Measurements from ENCODE around the gene PPP1R2B. TPM values are rescaled to one million over a fixed set of nuclear protein-coding genes. Genes with fewer than 3 reads are reported as not detected.
"Not testable (repeated sequence)": the region's sequence is repeated elsewhere in the genome, so short reads cannot be mapped to it uniquely, and the experiment has no call there.

Gene PPP1R2B
- total RNA-seq, result 0.07 TPM in 2 replicates

DNA sequence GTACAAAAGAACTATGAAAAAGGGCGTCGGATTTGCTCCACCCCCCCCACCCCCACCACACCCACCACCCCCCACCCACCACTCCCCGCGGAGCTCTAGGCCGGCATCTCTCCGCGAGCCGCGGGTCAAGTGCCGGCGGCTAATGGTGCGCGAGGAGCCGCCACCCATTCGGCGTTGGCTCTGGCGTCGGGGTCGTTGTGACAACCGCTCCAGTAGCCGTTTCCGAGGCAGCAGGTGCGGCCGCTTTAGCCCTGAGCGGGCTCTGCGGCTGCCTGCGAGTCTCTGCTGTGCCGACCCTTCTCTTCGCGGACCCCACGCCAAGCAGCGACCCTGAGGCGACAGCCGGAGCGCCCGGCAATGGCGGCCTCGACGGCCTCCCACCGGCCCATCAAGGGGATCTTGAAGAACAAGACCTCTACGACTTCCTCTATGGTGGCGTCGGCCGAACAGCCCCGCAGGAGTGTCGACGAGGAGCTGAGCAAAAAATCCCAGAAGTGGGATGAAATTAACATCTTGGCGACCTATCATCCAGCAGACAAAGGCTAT lies at the start of gene PPP1R2B:
Gene PPP1R2B (plus strand): TSS at position 90 of the 546 bp plus-strand sequence. CDS start 268 bp downstream, at position 358.
- no peak for DNase-seq (ENCODE audit: low read depth, low spot score)

- no peak for DNase-seq (ENCODE audit: low read depth, low spot score)
Observed at GRCh38 chr5:156800929-156801328, 49.2 kb upstream of the PPP1R2B start.

DNA sequence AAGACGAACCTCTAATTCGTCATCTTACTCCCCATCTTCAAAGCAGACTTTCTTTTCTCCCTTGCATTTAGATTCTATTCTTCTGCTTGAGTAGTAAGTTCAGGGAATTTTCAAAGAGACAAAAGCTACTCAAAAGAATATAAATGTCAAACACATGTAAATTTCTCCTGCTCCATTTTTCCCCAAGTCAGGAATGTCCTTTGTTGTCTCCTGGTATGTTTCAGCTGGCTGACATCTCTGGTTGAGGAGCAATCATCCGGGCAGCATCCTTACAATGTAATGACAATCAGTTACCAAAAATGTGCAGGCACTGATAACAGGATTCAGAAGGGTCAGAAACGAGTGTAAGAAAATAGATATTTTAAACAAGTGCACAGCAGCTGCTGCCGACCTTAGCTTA lies 47.6 kb upstream of the PPP1R2B start:
- no peak for DNase-seq (ENCODE audit: low read depth, low spot score)

- DNase-seq (ENCODE audit: low read depth, low spot score), result no peak
Observed at GRCh38 chr5:156803404-156803803, 46.7 kb upstream of the PPP1R2B start.

DNA sequence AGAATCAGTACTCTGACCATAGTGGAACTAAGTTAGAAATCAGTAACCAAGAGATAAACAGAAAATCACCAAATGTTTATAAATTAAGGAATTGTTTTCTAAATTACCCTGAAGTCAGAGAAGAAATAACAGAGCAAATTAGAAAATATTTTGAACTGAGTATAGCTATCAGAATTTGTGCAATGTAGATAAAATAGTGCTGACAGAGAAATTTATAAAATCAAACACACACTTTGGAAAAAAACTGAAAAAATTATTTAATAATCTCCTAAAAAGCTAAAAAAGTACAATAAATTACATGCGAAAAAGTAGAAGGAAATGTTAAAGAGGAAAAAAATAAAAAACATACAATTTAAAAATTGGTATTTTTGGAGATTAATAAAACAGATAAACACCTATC lies 37.1 kb upstream of the PPP1R2B start:
- no peak for DNase-seq (ENCODE audit: low read depth, low spot score)

DNA sequence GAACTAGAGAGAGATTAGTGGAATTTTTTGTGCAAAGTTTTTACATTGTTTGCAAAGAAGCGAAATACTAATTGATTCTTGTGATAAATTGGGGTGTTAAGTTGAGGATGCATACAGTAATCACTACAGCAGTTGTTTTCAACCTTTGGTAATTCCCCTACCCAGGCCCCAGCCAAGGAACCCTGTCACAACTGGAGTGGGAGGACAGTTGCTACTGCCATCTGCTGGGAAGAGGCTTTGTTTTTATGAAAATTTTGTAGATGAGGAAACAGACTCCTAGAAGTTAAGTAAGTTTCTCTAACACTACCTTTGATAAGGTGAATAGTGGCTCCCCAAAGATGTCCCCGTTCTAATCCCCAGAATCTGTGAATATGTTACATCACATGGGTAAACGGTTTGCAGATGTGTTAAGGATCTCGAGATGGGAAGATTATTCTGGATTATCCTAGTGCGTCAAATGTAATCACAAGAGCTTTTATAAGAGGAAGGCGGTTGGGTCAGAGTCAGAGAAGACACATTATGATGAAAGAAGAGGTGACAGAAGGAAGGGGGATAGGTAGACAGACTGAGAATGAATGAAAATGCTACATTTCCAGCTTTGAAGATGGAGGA lies 34.0 kb upstream of the PPP1R2B start:
- no peak for DNase-seq (ENCODE audit: low read depth, low spot score)

DNA sequence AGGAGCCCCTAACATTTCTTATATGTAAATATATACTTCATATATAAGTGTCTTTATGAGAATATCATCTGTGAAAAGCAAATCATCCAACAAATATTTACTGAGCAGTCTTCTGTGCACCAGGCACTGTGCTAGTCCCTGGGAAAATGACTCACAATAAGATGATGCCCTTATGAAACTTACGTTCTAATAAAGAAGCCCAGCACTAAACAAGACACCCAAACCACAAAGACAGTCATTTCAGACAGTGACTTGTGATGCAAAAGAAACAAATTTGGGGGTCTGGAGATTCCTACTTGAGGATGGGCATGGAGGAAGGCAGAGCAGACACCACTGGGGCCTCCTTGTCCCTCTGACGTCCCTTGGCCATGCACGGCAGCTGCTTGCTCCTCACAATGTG lies 30.6 kb upstream of the PPP1R2B start:
- DNase-seq (ENCODE audit: low read depth, low spot score), result no peak

- no peak for DNase-seq (ENCODE audit: low read depth, low spot score)
Observed at GRCh38 chr5:156819967-156820581, 30.0 kb upstream of the PPP1R2B start.

- DNase-seq (ENCODE audit: low read depth, low spot score), result no peak
Observed at GRCh38 chr5:156824241-156824640, 25.9 kb upstream of the PPP1R2B start.

- DNase-seq (ENCODE audit: low read depth, low spot score), result no peak
Observed at GRCh38 chr5:156824800-156825199, 25.3 kb upstream of the PPP1R2B start.

DNA sequence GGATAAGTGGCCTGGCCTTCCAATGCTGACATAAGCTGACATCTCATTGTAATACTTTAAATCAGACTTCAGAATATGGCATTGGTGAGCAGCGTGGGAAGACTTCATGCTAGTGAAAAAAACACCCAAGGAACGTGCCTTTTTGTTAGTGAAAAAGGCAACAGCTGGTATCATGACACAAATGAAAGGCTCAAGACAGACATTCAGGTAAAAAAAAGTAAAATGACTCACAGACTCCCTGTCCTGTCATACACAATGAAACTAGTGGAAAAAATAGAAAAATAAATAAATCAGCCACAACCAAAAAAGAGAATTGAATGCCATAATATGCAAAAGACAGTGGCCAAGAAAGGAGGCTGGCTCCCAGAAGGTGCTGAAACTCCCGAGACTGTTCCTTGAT lies 24.4 kb upstream of the PPP1R2B start:
- DNase-seq (ENCODE audit: low read depth, low spot score), result no peak

DNA sequence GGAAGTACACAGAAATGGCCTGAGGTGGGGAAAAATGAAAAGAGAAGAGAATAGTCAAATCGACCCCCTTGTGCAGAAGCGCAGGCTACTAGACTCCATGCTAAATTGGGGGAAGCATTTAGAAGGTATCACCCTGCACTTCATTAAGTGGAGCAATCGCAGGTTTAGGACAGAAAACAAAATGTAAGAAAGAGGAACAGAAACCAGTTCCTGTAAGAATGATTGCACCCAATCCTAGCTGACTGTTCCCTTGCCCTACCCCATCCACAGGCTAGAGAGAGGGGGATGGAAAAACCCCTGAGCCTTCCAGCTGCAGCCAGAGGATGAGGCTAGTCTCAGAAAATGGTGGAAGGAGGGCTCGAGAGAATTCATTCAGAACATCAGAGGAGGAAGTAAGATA lies 23.9 kb upstream of the PPP1R2B start:
- DNase-seq (ENCODE audit: low read depth, low spot score), result no peak

- DNase-seq (ENCODE audit: low read depth, low spot score), result no peak
Observed at GRCh38 chr5:156834916-156835315, 15.2 kb upstream of the PPP1R2B start.

- DNase-seq (ENCODE audit: low read depth, low spot score), result no peak
Observed at GRCh38 chr5:156835905-156836304, 14.2 kb upstream of the PPP1R2B start.

- no peak for DNase-seq (ENCODE audit: low read depth, low spot score)
Observed at GRCh38 chr5:156836846-156837245, 13.2 kb upstream of the PPP1R2B start.

DNA sequence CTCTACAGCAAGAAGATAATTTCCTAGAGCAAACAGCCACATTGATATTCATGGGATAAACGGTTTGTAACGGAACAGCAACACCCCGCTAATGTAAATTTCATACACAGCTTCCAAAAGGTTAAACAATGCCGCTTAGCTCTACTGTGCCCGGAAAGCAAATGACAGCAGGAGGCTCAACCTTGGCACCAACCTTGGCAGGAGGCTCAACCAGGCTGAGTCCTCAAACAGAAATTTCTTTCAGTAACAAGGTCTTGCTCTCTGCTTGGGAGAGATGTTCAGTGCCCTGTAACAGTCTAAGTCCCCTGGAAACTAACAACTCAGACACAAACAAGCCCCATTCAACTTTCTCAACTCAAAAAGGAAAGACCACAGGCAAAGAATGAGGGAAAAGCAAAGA lies 11.1 kb upstream of the PPP1R2B start:
- DNase-seq (ENCODE audit: low read depth, low spot score), result no peak

GRCh38 chr5:156841737-156842136 lies 8.4 kb upstream of the PPP1R2B start:
- DNase-seq (ENCODE audit: low read depth, low spot score), result no peak

- no peak for DNase-seq (ENCODE audit: low read depth, low spot score)
Observed at GRCh38 chr5:156846914-156847313, 3.2 kb upstream of the PPP1R2B start.

- DNase-seq (ENCODE audit: low read depth, low spot score), result not testable (repeated sequence)
Observed at GRCh38 chr5:156848447-156848846, 1.6 kb upstream of the PPP1R2B start.

GRCh38 chr5:156851880-156852279 lies 1.8 kb downstream of the PPP1R2B start:
- no peak for DNase-seq (ENCODE audit: low read depth, low spot score)

DNA sequence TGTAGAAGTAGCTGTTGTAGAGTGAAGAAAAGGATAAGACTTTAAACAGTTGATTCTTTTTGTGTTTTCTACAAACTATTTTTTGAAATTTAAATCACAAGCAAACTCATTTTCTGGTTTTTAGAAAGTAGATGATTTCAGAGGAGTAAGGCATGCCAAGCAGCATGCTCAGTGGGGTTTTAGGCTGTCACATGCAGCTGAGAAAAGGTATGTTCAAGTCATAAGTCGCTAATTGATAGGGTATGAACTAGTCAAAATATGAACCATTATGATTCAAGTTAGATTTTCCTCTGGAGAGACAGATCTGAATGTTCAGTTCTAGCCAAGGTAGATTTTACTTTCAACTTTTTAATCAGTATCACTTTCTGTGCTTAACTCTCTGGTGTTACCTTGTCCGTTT lies 3.0 kb downstream of the PPP1R2B start:
- DNase-seq (ENCODE audit: low read depth, low spot score), result not testable (repeated sequence)

DNA sequence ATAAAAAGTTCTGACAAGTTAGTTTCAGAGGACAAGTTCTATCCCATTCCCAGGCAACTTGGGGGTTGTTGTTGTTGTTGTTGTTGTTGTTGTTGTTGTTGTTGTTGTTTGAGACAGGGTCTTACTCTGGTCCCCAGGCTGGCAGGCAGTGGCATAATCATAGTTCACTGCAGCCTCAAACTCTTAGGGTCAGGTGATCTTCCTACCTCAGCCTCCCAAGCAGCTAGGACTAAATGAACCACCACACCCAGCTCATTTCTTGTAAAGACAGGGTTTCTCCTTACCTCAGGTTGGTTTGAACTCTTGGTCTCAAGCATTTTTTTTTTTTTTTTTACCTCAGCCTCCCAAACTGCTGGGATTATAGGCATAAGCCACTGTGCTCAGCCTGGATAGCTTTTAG lies 15.3 kb downstream of the PPP1R2B start:
- no peak for DNase-seq (ENCODE audit: low read depth, low spot score)

- DNase-seq (ENCODE audit: low read depth, low spot score), result no peak
Observed at GRCh38 chr5:156870498-156870839, 20.4 kb downstream of the PPP1R2B start.

Measured in pulmonary artery endothelial cell (primary cell).